Fibroblast of lung (primary cell): Measurements from ENCODE around the gene SHROOM3. TPM values are rescaled to one million over a fixed set of nuclear protein-coding genes. Genes with fewer than 3 reads are reported as not detected.

Experiments
- DNase-seq, 2 donors: peaks; one replicate each; pipeline versions ENCODE4 v3.0.0 to v3.0.0-alpha.2; 2010; ENCODE audit warnings: low read depth in 2 of 2
- H2AFZ ChIP-seq: 2 replicates; pipeline ENCODE4 v1.5.1; 2012; ENCODE audit warnings: low read length, control low read depth, inconsistent platforms
- H3K27ac ChIP-seq: 2 replicates; pipeline ENCODE4 v1.5.1; 2011; ENCODE audit warnings: low read length, control low read depth; ENCODE audit not compliant: insufficient read depth
- H3K27me3 ChIP-seq: 2 replicates; pipeline ENCODE4 v1.5.1; 2011; ENCODE audit warnings: mild to moderate bottlenecking, low read length; ENCODE audit not compliant: control insufficient read depth, insufficient read depth
- H3K36me3 ChIP-seq: 2 replicates; pipeline ENCODE4 v1.5.1; 2011; ENCODE audit warnings: low read length; ENCODE audit not compliant: control insufficient read depth, insufficient read depth
- H3K4me1 ChIP-seq: 2 replicates; pipeline ENCODE4 v1.5.1; 2011; ENCODE audit warnings: low read length; ENCODE audit not compliant: control insufficient read depth, insufficient read depth; ENCODE audit errors: extremely low read depth
- H3K4me2 ChIP-seq: 2 replicates; pipeline ENCODE4 v1.5.1; 2011; ENCODE audit warnings: low read length, control low read depth; ENCODE audit not compliant: insufficient read depth; ENCODE audit errors: extremely low read depth
- H3K4me3 ChIP-seq, 4 experiments: fragments of 200-600 bp in 1 of 4; sonication (generic) in 1 of 4; replicated peaks in 1 of 4; 2 replicates each; pipeline ENCODE4 v1.5.1; 2011 to 2016; ENCODE audit warnings: low read length in 4 of 4, low read depth in 3 of 4, mild to moderate bottlenecking in 3 of 4, control low read depth in 2 of 4, inconsistent platforms in 1 of 4, mixed read lengths in 1 of 4; ENCODE audit not compliant: insufficient read depth in 1 of 4; ENCODE audit errors: control extremely low read depth in 1 of 4
- H3K79me2 ChIP-seq: 2 replicates; pipeline ENCODE4 v1.5.1; 2012; ENCODE audit warnings: mild to moderate bottlenecking, low read length, inconsistent platforms; ENCODE audit not compliant: control insufficient read depth, insufficient read depth
- H3K9ac ChIP-seq: 2 replicates; pipeline ENCODE4 v1.5.1; 2011; ENCODE audit warnings: mild to moderate bottlenecking, low read length, control low read depth; ENCODE audit not compliant: insufficient read depth
- H3K9me3 ChIP-seq: 2 replicates; pipeline ENCODE4 v1.5.1; 2012; ENCODE audit warnings: low read depth, low read length; ENCODE audit not compliant: control insufficient read depth, insufficient read depth
- H4K20me1 ChIP-seq: 2 replicates; pipeline ENCODE4 v1.5.1; 2011; ENCODE audit warnings: low read length; ENCODE audit not compliant: control insufficient read depth, insufficient read depth; ENCODE audit errors: extremely low read depth
- CTCF ChIP-seq, 2 donors: IDR thresholded peaks in 1 of 2; conservative IDR thresholded peaks in 1 of 2; 1 replicate in 1 of 2; 2 replicates in 1 of 2; pipeline ENCODE4 v1.5.1; 2011 to 2012; ENCODE audit warnings: low read length in 2 of 2, control low read depth in 1 of 2, inconsistent platforms in 1 of 2, low read depth in 1 of 2, mild to moderate bottlenecking in 1 of 2
- EZH2 ChIP-seq: IDR thresholded peaks from 2 replicates; pipeline ENCODE4 v1.5.1; 2012; ENCODE audit warnings: low read length, control low read depth, mild to moderate bottlenecking; ENCODE audit errors: missing control alignments
- polyA plus RNA-seq, 2 donors: library from polyadenylated mRNA; depleted of rRNA in 1 of 2; stranded (reverse) in 1 of 2; unstranded in 1 of 2; fragments of >200 nt; gene quantifications; 2 replicates each; pipeline ENCODE4 v1.2.1, GENCODE V29; 2011 to 2012; ENCODE audit warnings: missing spikeins in 1 of 2
- total RNA-seq: library from RNA; depleted of rRNA; stranded (reverse); fragments of >200 nt; gene quantifications from 2 replicates; pipeline ENCODE4 v1.2.1, GENCODE V29; 2014

The SHROOM3 gene
- total and polyA plus RNA-seq, 2 donors (not counting 1 experiment from before 2014, with no cell fraction given) = 9.9 to 23.9 TPM

- Histone ChIP-seq H3K4me1 (peaks cover 6% of the 10 kb centered on the region), H3K79me2 (no peaks in the 10 kb centered on the region), H3K27me3 (no peaks in the 10 kb centered on the region), H3K4me2 (no peak overlapping the region), H3K4me3 (no peak overlapping the region), H3K27ac (peak overlapping the region; percentile 5), H3K9me3 (no peaks in the 10 kb centered on the region), H3K36me3 (no peaks in the 10 kb centered on the region), H2AFZ (no peak overlapping the region), H4K20me1 (no peaks in the 10 kb centered on the region), H3K9ac (no peak overlapping the region)
- no peak for DNase-seq
- no peak for TF ChIP-seq CTCF (conservative IDR thresholded peaks at IDR 0.05 in 1 of 2, IDR thresholded peaks at IDR 0.05 in 1 of 2; ENCODE audit: low read depth in 1 of 2, low read length in 2 of 2)
- no peak for TF ChIP-seq EZH2
Measured at GRCh38 chr4:76722838-76723237, 287.8 kb downstream of the SHROOM3 start.

- H3K36me3 ChIP-seq = no peaks in the 10 kb centered on the region
- H3K27ac ChIP-seq = peak overlapping the region; percentile 5
- peaks cover 6% of the 10 kb centered on the region for H3K4me1 ChIP-seq
- peak overlapping the region; percentile 38 for H3K4me2 ChIP-seq
- no peak overlapping the region for H3K4me3 ChIP-seq
- TF ChIP-seq EZH2 = no peak
- TF ChIP-seq CTCF (conservative IDR thresholded peaks at IDR 0.05 in 1 of 2, IDR thresholded peaks at IDR 0.05 in 1 of 2; ENCODE audit: low read depth in 1 of 2, low read length in 2 of 2) = peak; percentile 48 to 52
- no peak overlapping the region for H2AFZ ChIP-seq
- H4K20me1 ChIP-seq = no peaks in the 10 kb centered on the region
- no peak overlapping the region for H3K9ac ChIP-seq
- H3K27me3 ChIP-seq = no peaks in the 10 kb centered on the region
- no peaks in the 10 kb centered on the region for H3K9me3 ChIP-seq
- peak; percentile 39 to 62 for DNase-seq
- no peaks in the 10 kb centered on the region for H3K79me2 ChIP-seq
Measured at GRCh38 chr4:76723373-76723772, 288.3 kb downstream of the SHROOM3 start.

GRCh38 chr4:76723924-76724323 is 288.9 kb downstream of the SHROOM3 start:
- H3K36me3 ChIP-seq = no peaks in the 10 kb centered on the region
- TF ChIP-seq EZH2 (no peak), CTCF (conservative IDR thresholded peaks at IDR 0.05 in 1 of 2, IDR thresholded peaks at IDR 0.05 in 1 of 2; ENCODE audit: low read depth in 1 of 2, low read length in 2 of 2) (no peak)
- H3K79me2 ChIP-seq = no peaks in the 10 kb centered on the region
- no peaks in the 10 kb centered on the region for H3K27me3 ChIP-seq
- H3K4me3 ChIP-seq = no peak overlapping the region
- peak overlapping the region; percentile 38 for H3K4me2 ChIP-seq
- DNase-seq = peak; percentile 64 to 98
- H3K27ac ChIP-seq = peak overlapping the region; percentile 5
- no peak overlapping the region for H3K9ac ChIP-seq
- no peaks in the 10 kb centered on the region for H3K9me3 ChIP-seq
- peaks cover 6% of the 10 kb centered on the region for H3K4me1 ChIP-seq
- no peak overlapping the region for H2AFZ ChIP-seq
- H4K20me1 ChIP-seq = no peaks in the 10 kb centered on the region
